ENCODE data around the gene PCNX1. TPM values are rescaled to one million over a fixed set of nuclear protein-coding genes. Genes with fewer than 3 reads are reported as not detected.

PCNX1 gene
- total and polyA plus RNA-seq, 2 donors (not counting 1 experiment from before 2014, with no cell fraction given), result 17.0 to 84.5 TPM

DNA sequence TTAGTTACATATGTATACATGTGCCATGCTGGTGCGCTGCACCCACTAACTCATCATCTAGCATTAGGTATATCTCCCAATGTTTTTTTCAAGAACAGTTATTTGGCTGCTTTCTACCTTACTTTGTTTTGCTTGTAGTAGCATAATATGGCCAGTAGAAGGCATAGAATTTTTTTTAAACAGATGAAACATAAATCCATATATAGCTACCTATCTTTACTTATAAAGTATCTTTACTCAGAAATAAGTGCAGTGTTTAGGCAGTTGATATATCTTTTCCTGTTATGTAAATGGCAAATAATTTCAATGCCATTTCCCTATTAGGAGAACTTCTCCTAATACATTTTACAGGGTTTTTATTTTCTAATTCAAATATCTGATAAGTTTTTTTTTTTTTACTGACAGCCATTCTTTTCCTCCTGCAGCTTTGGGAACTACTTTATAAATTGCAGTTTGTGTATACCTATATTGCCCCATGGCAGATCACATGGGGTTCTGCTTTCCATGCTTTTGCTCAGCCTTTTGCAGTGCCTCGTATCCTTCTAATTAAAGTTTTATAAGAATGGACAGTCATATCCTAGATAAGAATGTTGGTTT is 143.1 kb downstream of the PCNX1 start:
- CTCF ChIA-PET, result interaction anchor here (0.6 to 2.8 kb wide), 6 partner anchors 12 to 705 kb away, joined by 3 to 9 read pairs (median 4); no protein-coding TSS in a partner anchor
- Mint-ChIP-seq H3K9me3 (ENCODE audit: insufficient read depth) (no peaks in the 10 kb centered on the region), H3K4me3 (no peak overlapping the region), H3K27ac (no peak overlapping the region), H3K27me3 (no peaks in the 10 kb centered on the region), H3K4me1 (peaks cover 2% of the 10 kb centered on the region)
- Histone ChIP-seq H3K4me3 (ENCODE audit: control extremely low read depth in 1 of 5, extremely low read depth in 1 of 5, insufficient read depth in 1 of 5, low read depth in 2 of 5, low read length in 4 of 5) (no peak overlapping the region), H3K27me3 (replicated peaks in 1 of 4; ENCODE audit: control extremely low read depth in 1 of 4, control insufficient read depth in 3 of 4, insufficient read depth in 4 of 4, low read length in 3 of 4) (no peaks in the 10 kb centered on the region), H3K79me2 (ENCODE audit: control insufficient read depth, insufficient read depth, low read length) (no peaks in the 10 kb centered on the region), H4K20me1 (ENCODE audit: control insufficient read depth, insufficient read depth, low read length, poor library complexity, severe bottlenecking) (no peaks in the 10 kb centered on the region), H3K4me1 (ENCODE audit: control insufficient read depth in 2 of 2, insufficient read depth in 2 of 2, low read length in 2 of 2) (no peaks in the 10 kb centered on the region), H2AFZ (ENCODE audit: insufficient read depth, low read depth, low read length, poor library complexity, severe bottlenecking) (no peak overlapping the region), H3K27ac (ENCODE audit: low read length in 2 of 2) (no peak overlapping the region), H3K9me3 (ENCODE audit: control extremely low read depth in 1 of 3, control insufficient read depth in 2 of 3, insufficient read depth in 1 of 3, low read length in 2 of 3) (no peaks in the 10 kb centered on the region), H3K36me3 (replicated peaks in 1 of 2; ENCODE audit: control extremely low read depth in 1 of 2, control insufficient read depth in 1 of 2, extremely low read depth in 1 of 2, insufficient read depth in 2 of 2, low read length in 1 of 2) (peaks cover 14 to 34% of the 10 kb centered on the region in 2 experiments), H3K4me2 (replicated peaks; ENCODE audit: low read depth, low read length, poor library complexity, severe bottlenecking) (no peak overlapping the region), H3K9ac (ENCODE audit: low read length) (no peak overlapping the region)
- intact Hi-C loops (cut with micrococcal nuclease), result loop anchor here (2.0 kb wide), 1 partner anchor 702 kb away; no protein-coding TSS in a partner anchor
- ATAC-seq (ENCODE audit: low read depth), result no peak
- DNase-seq, result no peak
- POLR2A ChIA-PET, result no interaction called here
- no CpG with 5 or more reads among the region's 2 CpGs for WGBS (ENCODE audit: insufficient coverage)
- TF ChIP-seq, protein P1, sequence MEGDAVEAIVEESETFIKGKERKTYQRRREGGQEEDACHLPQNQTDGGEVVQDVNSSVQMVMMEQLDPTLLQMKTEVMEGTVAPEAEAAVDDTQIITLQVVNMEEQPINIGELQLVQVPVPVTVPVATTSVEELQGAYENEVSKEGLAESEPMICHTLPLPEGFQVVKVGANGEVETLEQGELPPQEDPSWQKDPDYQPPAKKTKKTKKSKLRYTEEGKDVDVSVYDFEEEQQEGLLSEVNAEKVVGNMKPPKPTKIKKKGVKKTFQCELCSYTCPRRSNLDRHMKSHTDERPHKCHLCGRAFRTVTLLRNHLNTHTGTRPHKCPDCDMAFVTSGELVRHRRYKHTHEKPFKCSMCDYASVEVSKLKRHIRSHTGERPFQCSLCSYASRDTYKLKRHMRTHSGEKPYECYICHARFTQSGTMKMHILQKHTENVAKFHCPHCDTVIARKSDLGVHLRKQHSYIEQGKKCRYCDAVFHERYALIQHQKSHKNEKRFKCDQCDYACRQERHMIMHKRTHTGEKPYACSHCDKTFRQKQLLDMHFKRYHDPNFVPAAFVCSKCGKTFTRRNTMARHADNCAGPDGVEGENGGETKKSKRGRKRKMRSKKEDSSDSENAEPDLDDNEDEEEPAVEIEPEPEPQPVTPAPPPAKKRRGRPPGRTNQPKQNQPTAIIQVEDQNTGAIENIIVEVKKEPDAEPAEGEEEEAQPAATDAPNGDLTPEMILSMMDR (IDR thresholded peaks at IDR 0.05), result peak; percentile 78
- TF ChIP-seq EZH2 (IDR thresholded peaks at IDR 0.05; ENCODE audit: borderline replicate concordance, insufficient read depth, low read depth, low read length, poor library complexity, severe bottlenecking), result no peak

DNA sequence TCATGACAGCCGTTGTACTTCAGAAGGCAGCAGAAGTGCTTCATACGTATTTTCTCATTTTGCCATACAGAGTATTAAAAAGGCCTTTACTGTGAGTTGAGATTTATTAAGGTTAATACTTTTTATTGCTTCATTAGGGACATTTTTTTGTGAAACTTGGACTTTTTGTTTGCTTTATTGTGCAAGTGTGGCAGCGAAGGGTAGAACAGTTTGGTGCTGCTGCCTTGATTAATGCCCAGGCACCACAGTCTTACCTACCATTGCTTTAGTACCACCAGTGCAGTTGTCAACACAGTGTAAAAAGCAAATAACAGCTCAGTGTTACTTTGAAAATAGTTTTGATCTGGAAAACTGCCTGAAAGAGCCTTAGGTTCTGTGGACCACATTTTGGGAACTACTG is 147.4 kb downstream of the PCNX1 start:
- no peak overlapping the region for H3K9ac ChIP-seq (ENCODE audit: low read length)
- H3K27me3 ChIP-seq (replicated peaks in 1 of 4; ENCODE audit: control extremely low read depth in 1 of 4, control insufficient read depth in 3 of 4, insufficient read depth in 4 of 4, low read length in 3 of 4), result no peaks in the 10 kb centered on the region
- H4K20me1 ChIP-seq (ENCODE audit: control insufficient read depth, insufficient read depth, low read length, poor library complexity, severe bottlenecking), result no peaks in the 10 kb centered on the region
- POLR2A ChIA-PET, result no interaction called here
- Mint-ChIP-seq H3K27me3 (no peaks in the 10 kb centered on the region), H3K27ac (no peak overlapping the region), H3K9me3 (ENCODE audit: insufficient read depth) (no peaks in the 10 kb centered on the region), H3K4me3 (no peak overlapping the region), H3K4me1 (no peaks in the 10 kb centered on the region)
- ATAC-seq (ENCODE audit: low read depth), result no peak
- H2AFZ ChIP-seq (ENCODE audit: insufficient read depth, low read depth, low read length, poor library complexity, severe bottlenecking), result no peak overlapping the region
- H3K79me2 ChIP-seq (ENCODE audit: control insufficient read depth, insufficient read depth, low read length), result no peaks in the 10 kb centered on the region
- no peak overlapping the region for H3K27ac ChIP-seq (ENCODE audit: low read length in 2 of 2)
- H3K9me3 ChIP-seq (ENCODE audit: control extremely low read depth in 1 of 3, control insufficient read depth in 2 of 3, insufficient read depth in 1 of 3, low read length in 2 of 3), result no peaks in the 10 kb centered on the region
- no peak for DNase-seq
- TF ChIP-seq, protein P1 (IDR thresholded peaks at IDR 0.05), result no peak
- TF ChIP-seq EZH2 (IDR thresholded peaks at IDR 0.05; ENCODE audit: borderline replicate concordance, insufficient read depth, low read depth, low read length, poor library complexity, severe bottlenecking), result no peak
- intact Hi-C loops (cut with micrococcal nuclease), result no loop called here
- H3K4me1 ChIP-seq (ENCODE audit: control insufficient read depth in 2 of 2, insufficient read depth in 2 of 2, low read length in 2 of 2), result no peaks in the 10 kb centered on the region
- no peak overlapping the region for H3K4me3 ChIP-seq (ENCODE audit: control extremely low read depth in 1 of 5, extremely low read depth in 1 of 5, insufficient read depth in 1 of 5, low read depth in 2 of 5, low read length in 4 of 5)
- 100% methylated on average over 1 of the region's 3 CpGs for WGBS (ENCODE audit: insufficient coverage)
- peaks cover 17 to 26% of the 10 kb centered on the region in 2 experiments for H3K36me3 ChIP-seq (replicated peaks in 1 of 2; ENCODE audit: control extremely low read depth in 1 of 2, control insufficient read depth in 1 of 2, extremely low read depth in 1 of 2, insufficient read depth in 2 of 2, low read length in 1 of 2)
- no peak overlapping the region for H3K4me2 ChIP-seq (replicated peaks; ENCODE audit: low read depth, low read length, poor library complexity, severe bottlenecking)
- CTCF ChIA-PET, result no interaction called here
